ENCODE results near the gene CCDC32.
"Not testable (repeated sequence)": the region's sequence is repeated elsewhere in the genome, so short reads cannot be mapped to it uniquely, and the experiment has no call there.

The CCDC32 gene

GRCh38 chr15:40564591-40565332 is at the start of gene CCDC32:
TSS of gene CCDC32 (minus strand) at chr15:40565042. CDS start at chr15:40563015, 2,027 bp downstream.
- peak; percentile 93 for DNase-seq

- DNase-seq, result no peak
These were observed 48.2 kb upstream of the CCDC32 start for GRCh38 chr15:40613080-40613479.

GRCh38 chr15:40603935-40604334 is 39.1 kb upstream of the CCDC32 start:
- DNase-seq, result no peak

GRCh38 chr15:40600956-40601355 is 36.1 kb upstream of the CCDC32 start:
- no peak for DNase-seq

GRCh38 chr15:40598672-40599071 is 33.8 kb upstream of the CCDC32 start:
- no peak for DNase-seq

GRCh38 chr15:40598126-40598525 is 33.3 kb upstream of the CCDC32 start:
- DNase-seq, result no peak

GRCh38 chr15:40597024-40597423 is 32.2 kb upstream of the CCDC32 start:
- DNase-seq, result no peak

GRCh38 chr15:40595773-40596172 is 30.9 kb upstream of the CCDC32 start:
- DNase-seq, result no peak

GRCh38 chr15:40595219-40595618 is 30.4 kb upstream of the CCDC32 start:
- no peak for DNase-seq

GRCh38 chr15:40594429-40594836 is 29.6 kb upstream of the CCDC32 start:
- no peak for DNase-seq

- peak; percentile 84 for DNase-seq
These were observed 29.0 kb upstream of the CCDC32 start, which contains the start of gene KNL1 for GRCh38 chr15:40593588-40594428. TSS of gene KNL1 (plus strand) at chr15:40594249. CDS start at chr15:40602932, 8,683 bp downstream.

- no peak for DNase-seq
These were observed 28.3 kb upstream of the CCDC32 start for GRCh38 chr15:40593165-40593564.

- DNase-seq, result no peak
These were observed 26.5 kb upstream of the CCDC32 start for GRCh38 chr15:40591389-40591788.

GRCh38 chr15:40590667-40591050 is 25.8 kb upstream of the CCDC32 start:
- DNase-seq, result no peak

GRCh38 chr15:40584191-40584590 is 19.3 kb upstream of the CCDC32 start:
- DNase-seq, result no peak

GRCh38 chr15:40582726-40583246 is 17.9 kb upstream of the CCDC32 start:
- no peak for DNase-seq

- DNase-seq, result not testable (repeated sequence)
These were observed 17.0 kb upstream of the CCDC32 start for GRCh38 chr15:40581796-40582195.

GRCh38 chr15:40578892-40579291 is 14.1 kb upstream of the CCDC32 start:
- no peak for DNase-seq

GRCh38 chr15:40576914-40577313 is 12.1 kb upstream of the CCDC32 start:
- DNase-seq, result not testable (repeated sequence)

GRCh38 chr15:40575113-40575512 is 10.3 kb upstream of the CCDC32 start:
- DNase-seq, result no peak

GRCh38 chr15:40569129-40569953 is 4.5 kb upstream of the CCDC32 start, which contains the start of gene RPUSD2:
TSS of gene RPUSD2 (plus strand) at chr15:40569299. CDS start at chr15:40569338, 39 bp downstream.
- DNase-seq, result peak; percentile 92

GRCh38 chr15:40567111-40567510 is 2.3 kb upstream of the CCDC32 start:
- DNase-seq, result no peak
